H1 (cell line): ENCODE measurements around the gene SCAP. TPM values are rescaled to one million over a fixed set of nuclear protein-coding genes. Genes with fewer than 3 reads are reported as not detected.

Source experiments
- CTCF ChIA-PET: fragments of 300-600 bp; sonication (Branson Sonifier 250); formaldehyde crosslinking; loops from one replicate; lab custom pipeline; 2021; ENCODE audit not compliant: partially characterized antibody; lab: Charles Lee
- POLR2A ChIA-PET: fragments of 300-600 bp; sonication (Branson Sonifier 250); formaldehyde crosslinking; loops from one replicate; lab custom pipeline; 2021; ENCODE audit warnings: inconsistent platforms; ENCODE audit not compliant: partially characterized antibody; lab: Charles Lee
- DNase-seq, 2 experiments: peaks; one replicate each; pipeline versions ENCODE4 v3.0.0 to v3.0.0-alpha.2; 2010 to 2022; ENCODE audit warnings: low spot score in 2 of 2, low read depth in 1 of 2, mixed read lengths in 1 of 2
- FAIRE-seq: peaks from 2 replicates; lab custom pipeline; 2011; peaks lifted over from hg19 to GRCh38; lab: Jason Lieb, UNC
- H2AFZ ChIP-seq: 2 replicates; pipeline ENCODE4 v1.8.1; 2012; ENCODE audit warnings: low read length, inconsistent platforms
- H2AK5ac ChIP-seq: 2 replicates; pipeline ENCODE4 v1.6.1; 2013; ENCODE audit warnings: low read depth, low read length
- H2BK120ac ChIP-seq: replicated peaks from 2 replicates; pipeline ENCODE3; 2013; ENCODE audit warnings: low read depth, low read length, inconsistent platforms
- H2BK12ac ChIP-seq: 2 replicates; pipeline ENCODE4 v1.6.1; 2013; ENCODE audit warnings: low read depth, low read length
- H2BK15ac ChIP-seq: 2 replicates; pipeline ENCODE4 v1.6.1; 2013; ENCODE audit warnings: low read length
- H2BK20ac ChIP-seq: 2 replicates; pipeline ENCODE4 v1.6.1; 2013; ENCODE audit warnings: low read length
- H2BK5ac ChIP-seq: 2 replicates; pipeline ENCODE4 v1.6.1; 2013; ENCODE audit warnings: low read depth, low read length
- H3K14ac ChIP-seq: 2 replicates; pipeline ENCODE4 v1.6.1; 2013; ENCODE audit warnings: inconsistent platforms; ENCODE audit not compliant: insufficient read length
- H3K18ac ChIP-seq: 2 replicates; pipeline ENCODE4 v1.6.1; 2013; ENCODE audit warnings: low read length; ENCODE audit errors: extremely low read depth
- H3K23ac ChIP-seq: 2 replicates; pipeline ENCODE4 v1.6.1; 2013; ENCODE audit warnings: inconsistent platforms; ENCODE audit not compliant: insufficient read length
- H3K23me2 ChIP-seq: 2 replicates; pipeline ENCODE4 v1.6.1; 2013; ENCODE audit warnings: low read depth, low read length
- H3K27ac ChIP-seq: 2 replicates; pipeline ENCODE4 v1.6.1; 2011; ENCODE audit warnings: low read depth, low read length, inconsistent platforms
- H3K27me3 ChIP-seq, 4 experiments: replicated peaks in 1 of 4; 1 replicate in 1 of 4; 2 replicates in 3 of 4; pipeline versions ENCODE4 v1.6.1 to v1.8.1; 2011 to 2013; ENCODE audit warnings: low read length in 3 of 4, mild to moderate bottlenecking in 3 of 4, inconsistent platforms in 2 of 4, mixed read lengths in 2 of 4, moderate library complexity in 1 of 4; ENCODE audit not compliant: control insufficient read depth in 3 of 4, insufficient read depth in 3 of 4; ENCODE audit errors: extremely low read depth in 1 of 4
- H3K36me3 ChIP-seq, 4 experiments: 2 replicates each; pipeline versions ENCODE4 v1.6.1 to v1.8.1; 2011 to 2013; ENCODE audit warnings: mild to moderate bottlenecking in 4 of 4, low read length in 3 of 4, moderate library complexity in 2 of 4, control low read depth in 1 of 4, inconsistent platforms in 1 of 4; ENCODE audit not compliant: insufficient read depth in 4 of 4, control insufficient read depth in 2 of 4
- H3K4ac ChIP-seq: replicated peaks from 2 replicates; pipeline ENCODE3; 2013; ENCODE audit warnings: low read length, low read depth, mixed read lengths, inconsistent platforms; ENCODE audit not compliant: insufficient read length
- H3K4me1 ChIP-seq, 4 experiments: replicated peaks in 1 of 4; 1 replicate in 1 of 4; 2 replicates in 3 of 4; pipeline versions ENCODE4 v1.6.1 to v1.8.1; 2011 to 2013; ENCODE audit warnings: low read length in 3 of 4, inconsistent platforms in 2 of 4, mixed read lengths in 1 of 4; ENCODE audit not compliant: insufficient read depth in 4 of 4, control insufficient read depth in 3 of 4
- H3K4me2 ChIP-seq, 2 experiments: 2 replicates each; pipeline versions ENCODE4 v1.6.1 to v1.8.1; 2011 to 2013; ENCODE audit warnings: low read depth in 2 of 2, low read length in 2 of 2, control low read depth in 1 of 2, inconsistent platforms in 1 of 2, mild to moderate bottlenecking in 1 of 2; ENCODE audit not compliant: insufficient read depth in 1 of 2
- H3K4me3 ChIP-seq, 4 experiments: fragments of 200-600, 300-600 bp in 1 of 4; sonication (generic), shearing (Covaris generic), sonication (Bioruptor Twin) in 1 of 4; 2 replicates each; pipeline versions ENCODE4 v1.5.1 to v1.8.1; 2011 to 2016; ENCODE audit warnings: low read length in 4 of 4, low read depth in 3 of 4, control low read depth in 2 of 4, inconsistent platforms in 2 of 4, mild to moderate bottlenecking in 2 of 4, mixed read lengths in 1 of 4, moderate library complexity in 1 of 4; ENCODE audit not compliant: insufficient read depth in 2 of 4; ENCODE audit errors: extremely low read depth in 1 of 4
- H3K56ac ChIP-seq: replicated peaks from 2 replicates; pipeline ENCODE3; 2013; ENCODE audit warnings: low read depth, mild to moderate bottlenecking, mixed read lengths, low read length, inconsistent platforms; ENCODE audit not compliant: insufficient read length
- H3K79me1 ChIP-seq: 2 replicates; pipeline ENCODE4 v1.6.1; 2013; ENCODE audit warnings: low read depth, low read length, control low read depth
- H3K79me2 ChIP-seq, 2 experiments: 2 replicates each; pipeline versions ENCODE4 v1.6.1 to v1.8.1; 2012 to 2013; ENCODE audit warnings: low read length in 2 of 2, mild to moderate bottlenecking in 2 of 2, inconsistent platforms in 1 of 2; ENCODE audit not compliant: insufficient read depth in 2 of 2, control insufficient read depth in 1 of 2
- H3K9ac ChIP-seq, 4 experiments: replicated peaks in 1 of 4; 1 replicate in 1 of 4; 2 replicates in 3 of 4; pipeline versions ENCODE4 v1.6.1 to v1.8.1; 2011 to 2013; ENCODE audit warnings: low read depth in 3 of 4, low read length in 3 of 4, control low read depth in 2 of 4, mild to moderate bottlenecking in 2 of 4, moderate library complexity in 2 of 4, inconsistent platforms in 1 of 4; ENCODE audit errors: extremely low read depth in 1 of 4
- H3K9me3 ChIP-seq, 2 experiments: 2 replicates each; pipeline versions ENCODE4 v1.6.1 to v1.8.1; 2012 to 2013; ENCODE audit warnings: mild to moderate bottlenecking in 2 of 2, moderate library complexity in 2 of 2, control low read depth in 1 of 2, inconsistent platforms in 1 of 2, low read depth in 1 of 2, low read length in 1 of 2, mixed read lengths in 1 of 2; ENCODE audit not compliant: insufficient read depth in 2 of 2
- H4K20me1 ChIP-seq, 2 experiments: replicated peaks in 1 of 2; 2 replicates each; pipeline versions ENCODE3 to v1.8.1; 2011 to 2013; ENCODE audit warnings: inconsistent platforms in 2 of 2, low read length in 2 of 2, mild to moderate bottlenecking in 1 of 2; ENCODE audit not compliant: insufficient read depth in 2 of 2, control insufficient read depth in 1 of 2
- H4K5ac ChIP-seq: 2 replicates; pipeline ENCODE4 v1.6.1; 2013; ENCODE audit warnings: low read length, low read depth, mixed read lengths, inconsistent platforms; ENCODE audit not compliant: insufficient read length
- H4K8ac ChIP-seq: 2 replicates; pipeline ENCODE4 v1.8.0; 2013; ENCODE audit warnings: mild to moderate bottlenecking, moderate library complexity, low read length, inconsistent platforms; ENCODE audit not compliant: insufficient read depth; ENCODE audit errors: extremely low read depth
- H4K91ac ChIP-seq: replicated peaks from 2 replicates; pipeline ENCODE3; 2013; ENCODE audit warnings: low read length, mixed read lengths, inconsistent platforms; ENCODE audit not compliant: insufficient read length
- GABPA ChIP-seq: IDR thresholded peaks from 2 replicates; pipeline ENCODE4 v1.6.1; 2011; ENCODE audit warnings: mild to moderate bottlenecking, low read length, moderate library complexity, borderline replicate concordance; ENCODE audit not compliant: insufficient read depth
- JUND ChIP-seq: IDR thresholded peaks from 2 replicates; pipeline ENCODE4 v1.6.1; 2011; ENCODE audit warnings: mild to moderate bottlenecking, improper control_type of control experiment, low read length
- KDM5A ChIP-seq: fragments of 200-600 bp; IDR thresholded peaks from 2 replicates; pipeline ENCODE4 v1.7.1; 2012; ENCODE audit warnings: mild to moderate bottlenecking, low read length, inconsistent platforms, mixed read lengths
- NRF1 ChIP-seq: IDR thresholded peaks from 2 replicates; pipeline ENCODE4 v1.6.1; 2011; ENCODE audit warnings: mild to moderate bottlenecking, low read depth, low read length, improper control_type of control experiment
- RAD21 ChIP-seq, 2 experiments: IDR thresholded peaks in 1 of 2; conservative IDR thresholded peaks in 1 of 2; 2 replicates each; pipeline ENCODE4 v1.6.1; 2011; ENCODE audit warnings: low read depth in 2 of 2, low read length in 2 of 2, improper control_type of control experiment in 1 of 2, inconsistent platforms in 1 of 2, mild to moderate bottlenecking in 1 of 2, moderate library complexity in 1 of 2
- TCF12 ChIP-seq: IDR thresholded peaks from 2 replicates; pipeline ENCODE4 v1.6.1; 2011; ENCODE audit warnings: low read depth, mild to moderate bottlenecking, low read length
- WGBS, 2 experiments: shearing (Covaris generic) in 1 of 2; methylation state at CpG; one replicate each; pipeline versions ENCODE4 v1.1.6 to v1.1.7; 2013 to 2015; ENCODE audit warnings: low lambda C conversion rate in 2 of 2, mixed read lengths in 2 of 2, inconsistent platforms in 1 of 2, low coverage in 1 of 2, missing lambda C conversion rate in 1 of 2; ENCODE audit not compliant: insufficient replicate concordance in 2 of 2, insufficient coverage in 1 of 2, insufficient read length in 1 of 2; ENCODE audit errors: extremely low coverage in 1 of 2, missing lambda C conversion rate in 1 of 2; 5-methylcytosine and 5-hydroxymethylcytosine counted together
- polyA plus RNA-seq, 7 experiments: library from polyadenylated mRNA; depleted of rRNA in 3 of 7; stranded (reverse) in 5 of 7; unstranded in 2 of 7; fragments of >200 nt in 5 of 7; fragments of 200-250 nt in 2 of 7; gene quantifications; 1 replicate in 5 of 7; 2 replicates in 1 of 7; 4 replicates in 1 of 7; pipeline versions ENCODE4 v1.2.1 to v1.2.3, GENCODE V29; 2011 to 2013; ENCODE audit warnings: missing spikeins in 2 of 7, mixed read lengths in 2 of 7
- total RNA-seq: library from RNA; stranded (reverse); fragmentation: NEBNext Ultra II Directional; extraction: Animal tissue kit (Norgen Biotek cat#: 25700); gene quantifications from 2 replicates; pipeline ENCODE4 v1.2.1, GENCODE V29; 2021
- TF ChIP-seq, protein P1 (sequence below), 3 experiments: IDR thresholded peaks; 1 replicate in 2 of 3; 2 replicates in 1 of 3; pipeline versions ENCODE4 v1.5.1 to v1.6.1; 2011; ENCODE audit warnings: low read length in 3 of 3, mild to moderate bottlenecking in 3 of 3, inconsistent platforms in 2 of 3, low read depth in 1 of 3, moderate library complexity in 1 of 3; ENCODE audit not compliant: insufficient read depth in 1 of 3; ENCODE audit errors: control extremely low read depth in 1 of 3

The SCAP gene
- total and polyA plus RNA-seq, 2 of the 8 experiments (the other 6 are each of a cell fraction or from before 2014, with no cell fraction given), result 74.0 to 114 TPM

DNA sequence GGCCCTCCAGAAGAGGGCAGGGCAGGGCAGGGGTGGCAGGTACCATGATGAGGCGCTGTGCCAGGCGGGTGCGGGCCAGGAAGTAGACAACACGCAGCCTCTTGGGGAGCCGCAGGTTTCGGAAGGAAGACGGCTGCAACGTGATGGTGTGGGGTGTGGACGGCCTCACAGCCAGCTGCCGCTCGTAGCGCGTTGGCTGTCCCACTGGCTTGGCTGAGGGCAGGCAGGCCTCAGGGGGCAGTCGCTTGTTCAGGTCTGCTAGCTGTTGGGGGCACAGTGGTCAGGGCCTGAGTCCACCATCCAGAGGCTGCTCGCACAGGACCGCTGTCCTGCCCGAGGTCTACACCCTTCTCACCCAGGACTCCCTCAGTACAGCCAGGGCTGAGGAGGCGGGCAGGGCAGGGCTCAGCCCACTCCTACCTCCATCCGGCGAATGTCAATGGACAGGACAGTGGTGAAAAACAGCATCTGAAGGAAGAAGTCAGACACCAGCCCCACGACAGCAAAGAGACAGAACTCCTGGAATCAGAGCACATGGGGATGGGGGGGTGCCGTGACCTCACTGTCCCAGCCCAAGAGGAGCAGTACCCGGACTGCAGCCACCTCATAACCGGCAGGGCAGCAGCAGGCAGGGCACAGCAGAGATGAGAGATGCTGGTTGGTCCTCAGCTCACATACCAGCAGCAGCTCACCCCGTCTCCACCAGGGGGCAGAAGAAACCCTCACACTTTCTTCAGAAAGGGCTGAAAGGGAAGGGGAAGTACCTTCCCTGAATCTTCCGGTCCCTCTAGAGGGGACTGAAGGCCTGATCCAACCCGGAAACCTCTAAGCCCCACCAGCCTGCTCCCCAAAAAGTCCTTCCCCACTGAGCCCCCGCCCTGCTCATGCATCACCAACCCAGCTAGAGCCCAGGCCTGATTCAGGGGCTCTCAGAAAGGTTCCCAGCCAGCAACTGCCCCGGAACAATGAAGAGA is 54.9 kb downstream of the SCAP start:
- Histone ChIP-seq H3K56ac (no peak overlapping the region), H2BK12ac (0 out of 2 replicates have a peak overlapping the region, but pooled peaks have one; percentile 52), H2BK15ac (0 out of 2 replicates have a peak overlapping the region, but pooled peaks have one; percentile 5), H2BK5ac (0 out of 2 replicates have a peak overlapping the region, but pooled peaks have one; percentile 52), H3K27ac (peak overlapping the region; percentile 57; the same call in 1 of the 2 replicates), H4K5ac (peak overlapping the region; percentile 33), H3K27me3 (no peaks in the 10 kb centered on the region), H3K4ac (no peak overlapping the region), H3K4me3 (no peak overlapping the region), H3K79me2 (no peaks in the 10 kb centered on the region), H3K9ac (no peak overlapping the region), H4K91ac (no peak overlapping the region), H4K20me1 (peaks cover 4 to 11% of the 10 kb centered on the region in 2 experiments), H3K36me3 (peaks cover 3 to 28% (median 12%) of the 10 kb centered on the region in 4 experiments; a peak in 5 of 8 replicates), H3K14ac (no peak overlapping the region), H4K8ac (no peak overlapping the region; the same call in none of the 2 replicates), H3K9me3 (peaks cover 0 to 7% of the 10 kb centered on the region in 2 experiments; a peak in 1 of 4 replicates), H3K23ac (no peak overlapping the region), H2BK20ac (no peak overlapping the region), H2AFZ (no peak overlapping the region), H2BK120ac (no peak overlapping the region), H3K79me1 (no peaks in the 10 kb centered on the region), H3K4me1 (peaks cover 0 to 2% (median 0%) of the 10 kb centered on the region in 4 experiments; a peak in 2 of 7 replicates), H3K18ac (no peak overlapping the region), H3K23me2 (no peaks in the 10 kb centered on the region), H3K4me2 (no peak overlapping the region), H2AK5ac (no peak overlapping the region)
- 78% methylated on average over 29 of the region's 29 CpGs; no CpG with 5 or more reads in 1 of the 2 experiments for WGBS, 2 experiments
- POLR2A ChIA-PET, result interaction anchor here (0.6 to 1.7 kb wide), 7 partner anchors 9 to 92 kb away, joined by 3 to 5 read pairs (median 3); partner anchors contain the start of gene SCAP
- CTCF ChIA-PET, result interaction anchor here (0.6 to 6.5 kb wide), 42 partner anchors 8 to 656 kb away, joined by 3 to 66 read pairs (median 5); partner anchors contain the start of genes PTPN23 and SCAP
- DNase-seq (peak; percentile 81 to 97), FAIRE-seq (peak; percentile 84)
- TF ChIP-seq, protein P1, sequence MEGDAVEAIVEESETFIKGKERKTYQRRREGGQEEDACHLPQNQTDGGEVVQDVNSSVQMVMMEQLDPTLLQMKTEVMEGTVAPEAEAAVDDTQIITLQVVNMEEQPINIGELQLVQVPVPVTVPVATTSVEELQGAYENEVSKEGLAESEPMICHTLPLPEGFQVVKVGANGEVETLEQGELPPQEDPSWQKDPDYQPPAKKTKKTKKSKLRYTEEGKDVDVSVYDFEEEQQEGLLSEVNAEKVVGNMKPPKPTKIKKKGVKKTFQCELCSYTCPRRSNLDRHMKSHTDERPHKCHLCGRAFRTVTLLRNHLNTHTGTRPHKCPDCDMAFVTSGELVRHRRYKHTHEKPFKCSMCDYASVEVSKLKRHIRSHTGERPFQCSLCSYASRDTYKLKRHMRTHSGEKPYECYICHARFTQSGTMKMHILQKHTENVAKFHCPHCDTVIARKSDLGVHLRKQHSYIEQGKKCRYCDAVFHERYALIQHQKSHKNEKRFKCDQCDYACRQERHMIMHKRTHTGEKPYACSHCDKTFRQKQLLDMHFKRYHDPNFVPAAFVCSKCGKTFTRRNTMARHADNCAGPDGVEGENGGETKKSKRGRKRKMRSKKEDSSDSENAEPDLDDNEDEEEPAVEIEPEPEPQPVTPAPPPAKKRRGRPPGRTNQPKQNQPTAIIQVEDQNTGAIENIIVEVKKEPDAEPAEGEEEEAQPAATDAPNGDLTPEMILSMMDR (IDR thresholded peaks at IDR 0.05; ENCODE audit: control extremely low read depth in 1 of 3, insufficient read depth in 1 of 3, low read depth in 1 of 3, low read length in 3 of 3), result peak in 2 of 3 experiments; percentile 90 to 99; a peak in 3 of 4 replicates
- TF ChIP-seq TCF12, result no peak
- no peak for TF ChIP-seq NRF1
- no peak for TF ChIP-seq KDM5A
- peak; percentile 74; the same call in 1 of the 2 replicates for TF ChIP-seq GABPA
- TF ChIP-seq RAD21 (IDR thresholded peaks at IDR 0.05 in 1 of 2, conservative IDR thresholded peaks at IDR 0.05 in 1 of 2; ENCODE audit: low read depth in 2 of 2, low read length in 2 of 2), result peak; percentile 86 to 88
- no peak for TF ChIP-seq JUND
